Ishikawa (cell line): ENCODE data around the gene NACAD.

Experiments
- CEBPB ChIP-seq: IDR thresholded peaks from 2 replicates; pipeline ENCODE4 v1.6.1; 2012
- CREB1 ChIP-seq: IDR thresholded peaks from 2 replicates; pipeline ENCODE4 v1.6.1; 2012; ENCODE audit warnings: low read depth
- EGR1 ChIP-seq: IDR thresholded peaks from 2 replicates; pipeline ENCODE4 v1.6.1; 2012
- EP300 ChIP-seq: IDR thresholded peaks from 2 replicates; pipeline ENCODE4 v1.6.1; 2012; ENCODE audit warnings: borderline replicate concordance
- FOXM1 ChIP-seq: IDR thresholded peaks from 2 replicates; pipeline ENCODE4 v1.6.1; 2012; ENCODE audit warnings: low read depth, borderline replicate concordance
- NFIC ChIP-seq: IDR thresholded peaks from 2 replicates; pipeline ENCODE4 v1.6.1; 2012
- RAD21 ChIP-seq: IDR thresholded peaks from 2 replicates; pipeline ENCODE4 v1.6.1; 2012; ENCODE audit warnings: low read depth
- TAF1 ChIP-seq: IDR thresholded peaks from 2 replicates; pipeline ENCODE4 v1.6.1; 2012; ENCODE audit warnings: low read depth, mild to moderate bottlenecking
- TCF12 ChIP-seq: IDR thresholded peaks from 2 replicates; pipeline ENCODE4 v1.6.1; 2012; ENCODE audit warnings: low read depth
- TEAD4 ChIP-seq: IDR thresholded peaks from 2 replicates; pipeline ENCODE4 v1.6.1; 2012
- YY1 ChIP-seq: IDR thresholded peaks from 2 replicates; pipeline ENCODE4 v1.6.1; 2012; ENCODE audit warnings: low read depth
- ZBTB7A ChIP-seq: IDR thresholded peaks from 2 replicates; pipeline ENCODE4 v1.6.1; 2012; ENCODE audit warnings: low read depth
- TF ChIP-seq, protein P1 (sequence below): IDR thresholded peaks from 2 replicates; pipeline ENCODE4 v1.6.1; 2012; ENCODE audit warnings: low read depth, mild to moderate bottlenecking
- TF ChIP-seq, protein P2 (sequence below): IDR thresholded peaks from 2 replicates; pipeline ENCODE4 v1.6.1; 2012
- TF ChIP-seq, protein P3 (sequence below): IDR thresholded peaks from 2 replicates; pipeline ENCODE4 v1.6.1; 2012

The NACAD gene, protein sequence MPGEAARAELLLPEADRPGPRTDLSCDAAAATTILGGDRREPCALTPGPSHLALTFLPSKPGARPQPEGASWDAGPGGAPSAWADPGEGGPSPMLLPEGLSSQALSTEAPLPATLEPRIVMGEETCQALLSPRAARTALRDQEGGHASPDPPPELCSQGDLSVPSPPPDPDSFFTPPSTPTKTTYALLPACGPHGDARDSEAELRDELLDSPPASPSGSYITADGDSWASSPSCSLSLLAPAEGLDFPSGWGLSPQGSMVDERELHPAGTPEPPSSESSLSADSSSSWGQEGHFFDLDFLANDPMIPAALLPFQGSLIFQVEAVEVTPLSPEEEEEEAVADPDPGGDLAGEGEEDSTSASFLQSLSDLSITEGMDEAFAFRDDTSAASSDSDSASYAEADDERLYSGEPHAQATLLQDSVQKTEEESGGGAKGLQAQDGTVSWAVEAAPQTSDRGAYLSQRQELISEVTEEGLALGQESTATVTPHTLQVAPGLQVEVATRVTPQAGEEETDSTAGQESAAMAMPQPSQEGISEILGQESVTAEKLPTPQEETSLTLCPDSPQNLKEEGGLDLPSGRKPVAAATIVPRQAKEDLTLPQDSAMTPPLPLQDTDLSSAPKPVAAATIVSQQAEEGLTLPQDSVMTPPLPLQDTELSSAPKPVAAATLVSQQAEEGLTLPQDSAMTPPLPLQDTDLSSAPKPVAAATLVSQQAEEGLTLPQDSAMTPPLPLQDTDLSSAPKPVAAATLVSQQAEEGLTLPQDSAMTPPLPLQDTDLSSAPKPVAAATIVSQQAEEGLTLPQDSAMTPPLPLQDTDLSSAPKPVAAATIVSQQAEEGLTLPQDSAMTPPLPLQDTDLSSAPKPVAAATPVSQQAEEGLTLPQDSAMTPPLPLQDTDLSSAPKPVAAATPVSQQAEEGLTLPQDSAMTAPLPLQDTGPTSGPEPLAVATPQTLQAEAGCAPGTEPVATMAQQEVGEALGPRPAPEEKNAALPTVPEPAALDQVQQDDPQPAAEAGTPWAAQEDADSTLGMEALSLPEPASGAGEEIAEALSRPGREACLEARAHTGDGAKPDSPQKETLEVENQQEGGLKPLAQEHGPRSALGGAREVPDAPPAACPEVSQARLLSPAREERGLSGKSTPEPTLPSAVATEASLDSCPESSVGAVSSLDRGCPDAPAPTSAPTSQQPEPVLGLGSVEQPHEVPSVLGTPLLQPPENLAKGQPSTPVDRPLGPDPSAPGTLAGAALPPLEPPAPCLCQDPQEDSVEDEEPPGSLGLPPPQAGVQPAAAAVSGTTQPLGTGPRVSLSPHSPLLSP (N-terminal part only)

DNA sequence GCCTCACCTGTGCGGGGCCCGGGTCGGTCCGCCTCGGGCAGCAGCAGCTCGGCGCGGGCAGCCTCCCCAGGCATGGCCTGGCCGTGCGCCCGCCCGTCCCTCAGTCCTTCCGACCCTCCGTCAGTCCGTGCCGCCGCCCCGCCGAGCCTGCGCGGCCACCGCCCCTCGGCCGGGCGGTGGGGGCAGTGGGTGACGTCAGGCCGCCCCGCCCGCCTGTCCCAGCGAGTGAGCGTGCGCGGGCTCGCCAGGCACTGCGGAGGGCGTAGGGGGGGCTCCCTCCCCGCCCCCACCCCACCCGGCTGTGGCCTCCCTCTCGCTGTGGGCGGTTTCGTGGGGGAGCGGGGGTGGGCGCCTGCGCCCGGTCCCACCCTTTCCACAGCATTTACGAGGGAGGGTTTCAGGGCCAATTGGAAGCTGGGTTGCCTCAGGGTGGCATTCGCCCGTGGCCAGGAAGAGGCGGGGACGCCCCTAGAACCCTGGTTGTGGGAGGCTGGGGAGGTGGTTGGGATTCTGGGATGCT lies at the start of gene NACAD:
TSS of gene NACAD (minus strand) at position 149 of the 520 bp plus-strand sequence. CDS start at position 74, 75 bp downstream.
- TF ChIP-seq, protein P1, sequence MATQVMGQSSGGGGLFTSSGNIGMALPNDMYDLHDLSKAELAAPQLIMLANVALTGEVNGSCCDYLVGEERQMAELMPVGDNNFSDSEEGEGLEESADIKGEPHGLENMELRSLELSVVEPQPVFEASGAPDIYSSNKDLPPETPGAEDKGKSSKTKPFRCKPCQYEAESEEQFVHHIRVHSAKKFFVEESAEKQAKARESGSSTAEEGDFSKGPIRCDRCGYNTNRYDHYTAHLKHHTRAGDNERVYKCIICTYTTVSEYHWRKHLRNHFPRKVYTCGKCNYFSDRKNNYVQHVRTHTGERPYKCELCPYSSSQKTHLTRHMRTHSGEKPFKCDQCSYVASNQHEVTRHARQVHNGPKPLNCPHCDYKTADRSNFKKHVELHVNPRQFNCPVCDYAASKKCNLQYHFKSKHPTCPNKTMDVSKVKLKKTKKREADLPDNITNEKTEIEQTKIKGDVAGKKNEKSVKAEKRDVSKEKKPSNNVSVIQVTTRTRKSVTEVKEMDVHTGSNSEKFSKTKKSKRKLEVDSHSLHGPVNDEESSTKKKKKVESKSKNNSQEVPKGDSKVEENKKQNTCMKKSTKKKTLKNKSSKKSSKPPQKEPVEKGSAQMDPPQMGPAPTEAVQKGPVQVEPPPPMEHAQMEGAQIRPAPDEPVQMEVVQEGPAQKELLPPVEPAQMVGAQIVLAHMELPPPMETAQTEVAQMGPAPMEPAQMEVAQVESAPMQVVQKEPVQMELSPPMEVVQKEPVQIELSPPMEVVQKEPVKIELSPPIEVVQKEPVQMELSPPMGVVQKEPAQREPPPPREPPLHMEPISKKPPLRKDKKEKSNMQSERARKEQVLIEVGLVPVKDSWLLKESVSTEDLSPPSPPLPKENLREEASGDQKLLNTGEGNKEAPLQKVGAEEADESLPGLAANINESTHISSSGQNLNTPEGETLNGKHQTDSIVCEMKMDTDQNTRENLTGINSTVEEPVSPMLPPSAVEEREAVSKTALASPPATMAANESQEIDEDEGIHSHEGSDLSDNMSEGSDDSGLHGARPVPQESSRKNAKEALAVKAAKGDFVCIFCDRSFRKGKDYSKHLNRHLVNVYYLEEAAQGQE = no peak
- peak; percentile 41; the same call in 1 of the 2 replicates for TF ChIP-seq EGR1
- TF ChIP-seq, protein P2, sequence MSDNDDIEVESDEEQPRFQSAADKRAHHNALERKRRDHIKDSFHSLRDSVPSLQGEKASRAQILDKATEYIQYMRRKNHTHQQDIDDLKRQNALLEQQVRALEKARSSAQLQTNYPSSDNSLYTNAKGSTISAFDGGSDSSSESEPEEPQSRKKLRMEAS = no peak; the same call in 1 of the 2 replicates
- peak; percentile 85; the same call in 1 of the 2 replicates for TF ChIP-seq ZBTB7A
- TF ChIP-seq, protein P3, sequence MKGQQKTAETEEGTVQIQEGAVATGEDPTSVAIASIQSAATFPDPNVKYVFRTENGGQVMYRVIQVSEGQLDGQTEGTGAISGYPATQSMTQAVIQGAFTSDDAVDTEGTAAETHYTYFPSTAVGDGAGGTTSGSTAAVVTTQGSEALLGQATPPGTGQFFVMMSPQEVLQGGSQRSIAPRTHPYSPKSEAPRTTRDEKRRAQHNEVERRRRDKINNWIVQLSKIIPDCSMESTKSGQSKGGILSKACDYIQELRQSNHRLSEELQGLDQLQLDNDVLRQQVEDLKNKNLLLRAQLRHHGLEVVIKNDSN = no peak
- no peak for TF ChIP-seq EP300
- TF ChIP-seq NFIC = no peak
- no peak for TF ChIP-seq TEAD4
- TF ChIP-seq CREB1 = no peak
- TF ChIP-seq TAF1 = no peak; the same call in 1 of the 2 replicates
- no peak for TF ChIP-seq RAD21
- TF ChIP-seq FOXM1 = no peak
- TF ChIP-seq TCF12 = 0 out of 2 replicates have a peak, but pooled peaks have one; percentile 23
- TF ChIP-seq YY1 = no peak
- no peak for TF ChIP-seq CEBPB

DNA sequence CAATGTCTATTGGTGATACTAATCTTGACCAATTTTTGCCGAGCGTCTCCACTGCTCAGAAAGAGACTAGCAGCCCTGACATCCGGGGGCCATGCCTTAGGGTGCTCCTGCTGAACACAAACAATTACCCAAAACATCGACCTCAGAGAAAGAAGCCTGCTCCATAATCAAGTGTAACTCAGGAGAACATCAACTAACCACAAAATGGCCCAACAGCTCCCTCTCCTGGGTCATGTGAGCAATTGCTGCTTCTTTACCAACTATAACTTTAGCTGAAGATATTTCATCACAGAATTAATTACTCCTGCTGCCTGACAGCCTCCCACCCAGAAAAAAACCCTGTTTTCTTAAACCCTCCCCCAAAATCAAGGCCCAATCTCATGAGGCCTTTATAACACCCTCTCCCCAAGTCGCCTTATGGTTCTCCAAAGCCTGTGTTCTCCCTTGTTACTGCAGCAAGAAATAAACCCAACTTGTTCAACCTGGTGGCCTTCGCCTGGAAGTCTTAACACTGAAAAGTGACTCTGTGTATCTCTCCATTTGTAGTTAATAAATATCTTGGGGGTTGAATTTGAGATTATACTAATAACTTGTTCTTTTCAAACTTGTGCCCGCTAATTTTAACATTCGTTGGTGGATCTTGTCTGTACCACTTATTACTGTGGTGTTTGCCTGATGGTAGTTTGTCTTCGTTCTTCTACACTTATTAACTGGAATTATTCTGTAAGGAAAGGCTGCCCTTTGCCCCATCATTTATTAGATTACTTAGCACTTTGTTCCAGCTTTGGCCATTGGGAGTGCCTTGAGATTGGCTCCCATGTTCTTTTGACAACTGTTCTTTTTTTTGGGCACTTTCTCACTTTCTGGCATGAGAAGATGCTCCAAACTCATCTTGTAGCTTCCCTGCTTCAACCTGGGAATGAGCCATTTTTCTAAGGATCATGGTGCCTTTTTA lies 47.6 kb upstream of the NACAD start:
- TF ChIP-seq FOXM1 (no peak), TEAD4 (no peak), RAD21 (peak; percentile 95)
- TF ChIP-seq, protein P3 = peak; percentile 16; the same call in 1 of the 2 replicates

DNA sequence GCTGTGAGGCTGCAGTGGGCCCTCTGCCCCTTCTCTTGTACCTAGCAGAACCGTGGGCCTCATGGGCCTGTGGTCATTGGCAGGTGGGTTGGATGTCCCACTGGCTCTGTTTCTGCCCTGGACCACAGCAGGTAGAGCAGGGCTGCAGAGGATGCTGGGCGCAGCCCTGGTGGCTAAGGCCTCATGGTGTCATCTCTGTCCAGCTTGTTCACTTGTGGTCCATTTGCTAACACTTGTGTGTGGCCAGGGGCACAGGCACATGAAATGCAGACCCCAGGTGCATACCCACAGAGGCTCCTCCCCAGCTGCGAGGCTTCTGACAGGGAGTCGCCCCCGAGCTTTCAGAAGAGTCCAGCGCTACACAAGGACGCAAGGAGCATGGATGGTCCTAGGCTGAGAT lies 45.1 kb upstream of the NACAD start:
- TF ChIP-seq EGR1 = no peak
- TF ChIP-seq TEAD4 = no peak
- TF ChIP-seq CEBPB = no peak
- no peak for TF ChIP-seq TAF1
- no peak for TF ChIP-seq CREB1
- no peak for TF ChIP-seq ZBTB7A
- TF ChIP-seq EP300 = no peak
- TF ChIP-seq TCF12 = no peak
- TF ChIP-seq, protein P3 = no peak
- TF ChIP-seq, protein P2 = no peak
- no peak for TF ChIP-seq RAD21
- TF ChIP-seq, protein P1 = no peak
- TF ChIP-seq YY1 = no peak
- no peak for TF ChIP-seq NFIC
